WI38 (cell line): Measurements from ENCODE around the gene SPTBN4.
"Not testable (repeated sequence)": the region's sequence is repeated elsewhere in the genome, so short reads cannot be mapped to it uniquely, and the experiment has no call there.

Source experiments
- H3K4me3 ChIP-seq: 2 replicates; pipeline ENCODE4 v1.5.1; 2011; ENCODE audit warnings: low read depth, mild to moderate bottlenecking, control low read depth, low read length
- TF ChIP-seq, protein P1 (sequence below): IDR thresholded peaks from 2 replicates; pipeline ENCODE4 v1.5.1; 2012; ENCODE audit warnings: low read depth, mild to moderate bottlenecking, control low read depth, low read length

Gene SPTBN4

DNA sequence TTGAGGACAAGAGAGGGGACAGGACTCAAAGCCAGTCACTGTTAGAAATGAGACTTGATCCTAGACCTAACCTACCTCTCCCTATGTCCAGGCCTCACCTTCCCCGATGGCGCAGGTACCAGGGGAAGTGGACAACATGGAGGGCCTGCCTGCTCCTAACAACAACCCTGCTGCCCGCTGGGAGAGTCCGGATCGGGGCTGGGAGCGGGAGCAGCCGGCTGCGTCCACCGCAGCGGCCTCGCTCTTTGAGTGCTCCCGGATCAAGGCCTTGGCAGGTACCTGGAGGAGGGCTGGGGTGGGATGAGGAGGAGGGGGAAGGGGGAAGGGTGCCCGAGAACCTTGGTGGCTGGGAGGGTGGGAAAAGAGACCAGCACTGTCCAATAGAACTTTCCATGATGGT lies 5.7 kb downstream of the SPTBN4 start:
- TF ChIP-seq, protein P1, sequence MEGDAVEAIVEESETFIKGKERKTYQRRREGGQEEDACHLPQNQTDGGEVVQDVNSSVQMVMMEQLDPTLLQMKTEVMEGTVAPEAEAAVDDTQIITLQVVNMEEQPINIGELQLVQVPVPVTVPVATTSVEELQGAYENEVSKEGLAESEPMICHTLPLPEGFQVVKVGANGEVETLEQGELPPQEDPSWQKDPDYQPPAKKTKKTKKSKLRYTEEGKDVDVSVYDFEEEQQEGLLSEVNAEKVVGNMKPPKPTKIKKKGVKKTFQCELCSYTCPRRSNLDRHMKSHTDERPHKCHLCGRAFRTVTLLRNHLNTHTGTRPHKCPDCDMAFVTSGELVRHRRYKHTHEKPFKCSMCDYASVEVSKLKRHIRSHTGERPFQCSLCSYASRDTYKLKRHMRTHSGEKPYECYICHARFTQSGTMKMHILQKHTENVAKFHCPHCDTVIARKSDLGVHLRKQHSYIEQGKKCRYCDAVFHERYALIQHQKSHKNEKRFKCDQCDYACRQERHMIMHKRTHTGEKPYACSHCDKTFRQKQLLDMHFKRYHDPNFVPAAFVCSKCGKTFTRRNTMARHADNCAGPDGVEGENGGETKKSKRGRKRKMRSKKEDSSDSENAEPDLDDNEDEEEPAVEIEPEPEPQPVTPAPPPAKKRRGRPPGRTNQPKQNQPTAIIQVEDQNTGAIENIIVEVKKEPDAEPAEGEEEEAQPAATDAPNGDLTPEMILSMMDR = no peak
- no peak overlapping the region for H3K4me3 ChIP-seq

DNA sequence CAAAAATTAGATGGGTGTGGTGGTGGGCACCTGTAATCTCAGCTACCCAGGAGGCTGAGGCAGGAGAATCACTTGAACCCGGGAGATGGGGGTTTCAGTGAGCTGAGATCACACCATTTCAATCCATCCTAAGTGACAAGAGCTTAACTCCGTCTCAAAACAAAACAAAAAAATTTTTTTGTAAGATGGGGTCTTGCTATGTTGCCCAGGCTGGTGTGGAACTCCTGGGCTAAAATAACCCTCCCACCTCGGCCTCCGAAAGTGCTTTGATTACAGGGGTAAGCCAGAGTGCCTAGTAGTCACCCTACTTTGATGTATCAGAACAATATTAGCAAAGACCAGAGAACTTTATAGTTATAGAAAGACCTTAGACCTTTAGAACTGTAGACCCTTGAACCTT lies 7.9 kb downstream of the SPTBN4 start:
- TF ChIP-seq, protein P1 = no peak
- no peak overlapping the region for H3K4me3 ChIP-seq

DNA sequence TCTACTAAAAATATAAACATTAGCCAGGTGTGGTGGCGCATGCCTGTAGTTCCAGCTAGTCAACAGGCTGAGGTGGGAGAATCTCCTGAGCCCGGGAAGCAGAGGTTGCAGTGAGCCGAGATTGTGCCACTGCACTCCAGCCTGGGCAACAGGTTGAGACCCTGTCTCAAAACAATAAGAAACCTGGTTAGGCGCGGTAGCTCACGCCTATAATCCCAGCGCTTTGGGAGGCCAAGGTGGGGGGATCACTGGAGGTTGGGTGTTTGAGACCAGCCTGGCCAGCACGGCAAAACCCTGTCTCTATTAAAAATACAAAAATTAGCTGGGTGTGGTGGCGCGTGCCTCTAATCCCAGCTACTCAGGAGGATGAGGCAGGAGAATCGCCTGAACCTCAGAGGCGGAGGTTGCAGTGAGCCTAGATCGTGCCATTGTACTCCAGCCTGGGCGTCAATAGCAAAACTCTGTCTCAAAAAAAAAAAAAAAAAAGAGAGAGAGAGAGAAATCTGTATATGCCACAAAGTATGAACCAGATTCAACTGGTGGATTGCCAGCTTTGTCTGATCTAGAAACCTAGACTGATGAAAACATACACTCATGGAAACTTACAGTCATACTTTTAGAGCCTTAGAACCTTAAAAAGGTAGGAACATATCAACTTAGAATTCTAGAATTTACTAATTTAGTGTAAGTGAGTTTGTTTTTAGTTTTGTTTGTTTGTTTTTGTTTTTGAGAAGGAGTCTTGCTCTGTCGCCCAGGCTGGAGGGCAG lies 9.3 kb downstream of the SPTBN4 start:
- not testable (repeated sequence) for H3K4me3 ChIP-seq

DNA sequence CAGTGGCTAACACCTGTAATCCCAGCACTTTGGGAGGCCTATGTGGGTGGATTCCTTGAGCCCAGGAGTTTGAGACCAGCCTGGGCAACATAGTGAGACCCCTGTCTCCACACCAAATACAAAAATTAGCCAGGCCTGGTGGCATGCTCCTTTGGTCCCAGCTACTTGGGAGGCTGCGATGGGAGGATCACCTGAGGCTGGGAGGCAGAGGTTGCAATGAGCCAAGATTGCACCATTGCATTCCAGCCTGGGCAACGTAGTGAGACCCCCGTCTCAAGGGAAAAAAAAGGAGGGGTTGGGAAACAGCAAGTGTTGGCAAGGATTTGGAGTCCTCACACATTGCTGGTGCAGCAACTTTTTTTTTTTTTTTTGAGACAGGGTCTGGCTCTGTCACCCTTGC lies 19.2 kb downstream of the SPTBN4 start:
- no peak overlapping the region for H3K4me3 ChIP-seq
- TF ChIP-seq, protein P1 = no peak

DNA sequence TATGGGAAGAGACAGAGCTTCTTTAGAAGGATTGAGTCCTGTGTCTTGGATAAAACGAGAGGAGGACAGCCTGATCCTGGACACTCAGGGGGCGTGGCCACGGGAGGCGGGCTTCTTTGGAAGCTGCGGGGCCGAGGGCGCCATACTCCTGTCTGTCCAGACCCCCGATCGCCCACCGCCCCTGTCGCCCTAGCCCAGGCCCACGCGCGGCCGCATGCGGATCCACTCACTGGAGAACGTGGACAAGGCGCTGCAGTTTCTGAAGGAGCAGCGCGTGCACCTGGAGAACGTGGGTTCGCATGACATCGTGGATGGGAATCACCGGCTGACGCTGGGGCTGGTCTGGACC lies 23.1 kb downstream of the SPTBN4 start:
- TF ChIP-seq, protein P1 = no peak
- H3K4me3 ChIP-seq = no peak overlapping the region

DNA sequence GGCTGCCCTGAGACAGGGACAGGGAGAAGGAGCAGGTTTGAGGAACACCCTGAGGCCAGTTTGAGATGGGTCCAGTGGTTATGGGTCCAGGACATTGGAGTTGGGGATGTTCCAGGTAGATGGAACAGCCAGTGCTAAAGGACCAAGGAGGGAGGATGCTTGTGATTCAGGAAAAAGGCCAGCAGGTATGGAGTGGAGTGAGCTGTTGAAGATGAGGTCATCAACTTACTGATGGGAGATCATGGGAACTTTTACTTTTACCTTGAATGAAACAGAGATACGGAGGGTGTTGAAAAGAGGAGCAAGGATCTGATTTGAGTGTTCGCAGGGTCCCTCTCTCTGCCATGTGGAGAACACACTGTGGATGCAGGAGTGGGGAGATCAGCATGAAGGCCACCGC lies 25.5 kb downstream of the SPTBN4 start:
- no peak overlapping the region for H3K4me3 ChIP-seq
- TF ChIP-seq, protein P1 = no peak

DNA sequence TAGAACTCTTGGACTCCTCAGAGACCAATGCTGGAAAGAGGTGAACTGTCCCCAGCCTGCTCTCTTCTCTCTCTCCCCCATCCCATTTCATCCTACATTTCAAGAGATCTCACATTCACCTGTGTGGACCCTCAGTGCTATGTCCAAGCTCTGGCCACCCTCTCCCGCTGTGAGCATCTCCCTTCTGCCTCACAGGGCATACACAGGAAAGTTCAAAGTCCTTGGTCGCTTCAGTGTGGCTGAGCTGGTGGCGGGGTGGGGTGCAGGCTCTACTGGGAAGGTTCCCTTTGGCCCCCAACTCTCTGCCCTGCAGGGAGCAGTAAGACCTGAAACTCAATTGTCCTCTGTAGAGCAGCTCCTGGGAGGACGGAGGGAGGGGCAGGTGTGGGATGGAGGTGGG lies 27.0 kb downstream of the SPTBN4 start:
- TF ChIP-seq, protein P1 = no peak
- H3K4me3 ChIP-seq = no peak overlapping the region
